NCI-H526 treated with DMSO at 0.1 percent for 48 hours (cell line): ENCODE data around the gene KYAT1.
"Not testable (repeated sequence)": the region's sequence is repeated elsewhere in the genome, so short reads cannot be mapped to it uniquely, and the experiment has no call there.

Experiments
- DNase-seq: peaks from one replicate; lab custom pipeline; 2025; lab: John Stamatoyannopoulos, UW

Gene KYAT1

GRCh38 chr9:128818099-128818838, 63.5 kb downstream of the KYAT1 start, which contains the start of gene ENDOG:
ENDOG (plus strand) TSS chr9:128818500; CDS start chr9:128818685, 185 bp downstream.
- DNase-seq = peak; percentile 81

- no peak for DNase-seq
Measured at GRCh38 chr9:128810873-128811272, 70.9 kb downstream of the KYAT1 start.

- no peak for DNase-seq
Measured at GRCh38 chr9:128809831-128810230, 71.9 kb downstream of the KYAT1 start.

GRCh38 chr9:128809036-128809599, 72.6 kb downstream of the KYAT1 start:
- no peak for DNase-seq

- no peak for DNase-seq
Measured at GRCh38 chr9:128808543-128808942, 73.2 kb downstream of the KYAT1 start.

GRCh38 chr9:128807827-128808226, 73.9 kb downstream of the KYAT1 start:
- no peak for DNase-seq

GRCh38 chr9:128805661-128806060, 76.1 kb downstream of the KYAT1 start:
- DNase-seq = no peak

GRCh38 chr9:128802482-128802881, 79.3 kb downstream of the KYAT1 start:
- no peak for DNase-seq

GRCh38 chr9:128800061-128800460, 81.7 kb downstream of the KYAT1 start:
- no peak for DNase-seq

GRCh38 chr9:128798896-128799295, 82.9 kb downstream of the KYAT1 start:
- DNase-seq = no peak

- DNase-seq = not testable (repeated sequence)
Measured at GRCh38 chr9:128794961-128795360, 86.8 kb downstream of the KYAT1 start.

- DNase-seq = no peak
Measured at GRCh38 chr9:128792978-128793686, 88.6 kb downstream of the KYAT1 start.

GRCh38 chr9:128792134-128792533, 89.6 kb downstream of the KYAT1 start:
- DNase-seq = no peak

GRCh38 chr9:128790536-128790935, 91.2 kb downstream of the KYAT1 start:
- no peak for DNase-seq

GRCh38 chr9:128788445-128788844, 93.3 kb downstream of the KYAT1 start:
- DNase-seq = no peak

- no peak for DNase-seq
Measured at GRCh38 chr9:128787659-128788058, 94.1 kb downstream of the KYAT1 start.

GRCh38 chr9:128786681-128787601, 94.8 kb downstream of the KYAT1 start, which contains the start of gene TBC1D13:
TBC1D13 (plus strand) TSS chr9:128787253; CDS start chr9:128787354, 101 bp downstream.
- peak; percentile 60 for DNase-seq

- DNase-seq = no peak
Measured at GRCh38 chr9:128785427-128785826, 96.3 kb downstream of the KYAT1 start.
